ENCODE data around the gene KHSRP.

The KHSRP gene

GRCh38 chr19:6424195-6424938, at the start of gene KHSRP:
KHSRP (minus strand) TSS chr19:6424811; CDS start chr19:6424701, 110 bp downstream.
- in situ Hi-C loops (cut with HindIII; ENCODE audit: low pct_ligation_motif_present, low sequenced_read_pairs) = no loop called here
- no peak for TF ChIP-seq CTCF (IDR thresholded peaks at IDR 0.05; ENCODE audit: low read depth, low read length, missing control alignments)
- peak within 1 kb of the TSS; percentile 93 for H3K4me3 ChIP-seq (ENCODE audit: low read depth, low read length)

GRCh38 chr19:6473647-6474046, 49.0 kb upstream of the KHSRP start:
- no peak for TF ChIP-seq CTCF (IDR thresholded peaks at IDR 0.05; ENCODE audit: low read depth, low read length, missing control alignments)
- no peaks in the 10 kb centered on the region for H3K27me3 ChIP-seq (replicated peaks)
- no peaks in the 10 kb centered on the region for H3K36me3 ChIP-seq (replicated peaks)
- no peak overlapping the region for H3K4me3 ChIP-seq (ENCODE audit: low read depth, low read length)
- in situ Hi-C loops (cut with HindIII; ENCODE audit: low pct_ligation_motif_present, low sequenced_read_pairs) = no loop called here
- no peak overlapping the region for H3K27ac ChIP-seq
- no peak for DNase-seq

More at GRCh38 chr19:6424195-6424938, at the start of gene KHSRP:
- DNase-seq = no peak
- H3K36me3 ChIP-seq (replicated peaks) = peaks cover 17% of the 10 kb centered on the region
- H3K27me3 ChIP-seq (replicated peaks) = no peaks in the 10 kb centered on the region
- H3K27ac ChIP-seq = peak within 1 kb of the TSS; percentile 43

- Histone ChIP-seq H3K27me3 (replicated peaks) (no peaks in the 10 kb centered on the region), H3K36me3 (replicated peaks) (no peaks in the 10 kb centered on the region), H3K4me3 (ENCODE audit: low read depth, low read length) (no peak overlapping the region), H3K27ac (no peak overlapping the region)
- TF ChIP-seq CTCF (IDR thresholded peaks at IDR 0.05; ENCODE audit: low read depth, low read length, missing control alignments) = no peak
- in situ Hi-C loops (cut with HindIII; ENCODE audit: low pct_ligation_motif_present, low sequenced_read_pairs) = no loop called here
- no peak for DNase-seq
Observed at GRCh38 chr19:6472713-6473112, 48.1 kb upstream of the KHSRP start.

- DNase-seq = no peak
- Histone ChIP-seq H3K27me3 (replicated peaks) (no peaks in the 10 kb centered on the region), H3K36me3 (replicated peaks) (no peaks in the 10 kb centered on the region), H3K4me3 (ENCODE audit: low read depth, low read length) (no peak overlapping the region), H3K27ac (no peak overlapping the region)
- no peak for TF ChIP-seq CTCF (IDR thresholded peaks at IDR 0.05; ENCODE audit: low read depth, low read length, missing control alignments)
- in situ Hi-C loops (cut with HindIII; ENCODE audit: low pct_ligation_motif_present, low sequenced_read_pairs) = no loop called here
Observed at GRCh38 chr19:6471076-6471475, 46.5 kb upstream of the KHSRP start.

GRCh38 chr19:6470173-6470572, 45.6 kb upstream of the KHSRP start:
- no peak for TF ChIP-seq CTCF (IDR thresholded peaks at IDR 0.05; ENCODE audit: low read depth, low read length, missing control alignments)
- H3K36me3 ChIP-seq (replicated peaks) = no peaks in the 10 kb centered on the region
- peaks cover 4% of the 10 kb centered on the region for H3K27me3 ChIP-seq (replicated peaks)
- in situ Hi-C loops (cut with HindIII; ENCODE audit: low pct_ligation_motif_present, low sequenced_read_pairs) = no loop called here
- no peak overlapping the region for H3K27ac ChIP-seq
- no peak overlapping the region for H3K4me3 ChIP-seq (ENCODE audit: low read depth, low read length)
- DNase-seq = no peak

- Histone ChIP-seq H3K27ac (no peak overlapping the region), H3K27me3 (replicated peaks) (peaks cover 18% of the 10 kb centered on the region), H3K36me3 (replicated peaks) (no peaks in the 10 kb centered on the region), H3K4me3 (ENCODE audit: low read depth, low read length) (no peak overlapping the region)
- in situ Hi-C loops (cut with HindIII; ENCODE audit: low pct_ligation_motif_present, low sequenced_read_pairs) = no loop called here
- TF ChIP-seq CTCF (IDR thresholded peaks at IDR 0.05; ENCODE audit: low read depth, low read length, missing control alignments) = no peak
- no peak for DNase-seq
Observed at GRCh38 chr19:6467384-6467783, 42.8 kb upstream of the KHSRP start.
